HG03342 (cell line): ENCODE data around the gene PCCB.
A peak's percentile ranks its signal among the peaks of the same experiment; 100 is the strongest.
"Not testable (repeated sequence)": the region's sequence is repeated elsewhere in the genome, so short reads cannot be mapped to it uniquely, and the experiment has no call there.

ENCODE experiments used
- ATAC-seq: cut with Tn5 transposase; IDR thresholded peaks from one replicate; pipeline ENCODE4 v1.9.1; 2021; ENCODE audit warnings: mild to moderate bottlenecking, moderate library complexity; ENCODE audit not compliant: unreplicated experiment

PCCB gene

GRCh38 chr3:136311968-136312367 is 61.8 kb downstream of the PCCB start:
- no peak for ATAC-seq

GRCh38 chr3:136326316-136326715 is 76.2 kb downstream of the PCCB start:
- no peak for ATAC-seq

- ATAC-seq, result no peak
Observed at GRCh38 chr3:136327671-136328070, 77.5 kb downstream of the PCCB start.

DNA sequence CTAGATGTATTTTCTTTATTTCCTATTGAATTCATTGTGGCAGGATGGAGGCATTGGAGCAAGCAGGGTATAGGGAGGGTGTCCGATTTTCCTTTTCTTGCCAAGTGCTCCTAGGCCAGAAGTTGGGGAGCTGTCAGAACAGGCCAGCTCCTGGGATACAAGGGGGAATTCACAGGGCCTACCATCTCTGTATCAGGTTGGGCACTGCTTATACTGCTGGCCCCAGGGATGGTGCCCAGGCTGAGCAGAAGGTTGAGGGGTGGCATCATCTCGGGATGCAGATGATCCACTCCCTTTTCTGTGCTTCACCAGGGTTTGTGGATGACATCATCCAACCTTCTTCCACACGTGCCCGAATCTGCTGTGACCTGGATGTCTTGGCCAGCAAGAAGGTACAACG is 79.5 kb downstream of the PCCB start:
- no peak for ATAC-seq

GRCh38 chr3:136330900-136331299 is 80.8 kb downstream of the PCCB start:
- no peak for ATAC-seq

- no peak for ATAC-seq
Observed at GRCh38 chr3:136332302-136332701, 82.2 kb downstream of the PCCB start.

DNA sequence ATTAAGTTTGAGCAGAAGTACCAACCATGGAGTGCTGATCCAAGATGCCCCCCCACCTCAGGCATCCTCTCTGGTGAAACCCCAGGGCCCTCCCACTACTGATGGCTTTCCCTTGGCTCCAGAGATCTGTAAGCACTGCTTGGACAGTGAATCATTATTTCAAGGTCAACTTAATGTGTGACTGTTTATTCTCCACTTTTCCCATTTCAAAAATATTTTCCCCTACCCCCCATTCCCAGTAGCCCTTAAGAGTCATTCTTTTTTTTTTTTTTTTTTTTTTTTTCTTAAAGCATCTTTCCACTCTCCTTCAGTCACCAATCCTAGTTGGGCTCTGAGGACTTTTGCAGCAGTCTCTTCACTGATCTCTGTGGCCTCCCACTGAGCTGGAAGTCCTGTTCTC is 82.6 kb downstream of the PCCB start:
- no peak for ATAC-seq

DNA sequence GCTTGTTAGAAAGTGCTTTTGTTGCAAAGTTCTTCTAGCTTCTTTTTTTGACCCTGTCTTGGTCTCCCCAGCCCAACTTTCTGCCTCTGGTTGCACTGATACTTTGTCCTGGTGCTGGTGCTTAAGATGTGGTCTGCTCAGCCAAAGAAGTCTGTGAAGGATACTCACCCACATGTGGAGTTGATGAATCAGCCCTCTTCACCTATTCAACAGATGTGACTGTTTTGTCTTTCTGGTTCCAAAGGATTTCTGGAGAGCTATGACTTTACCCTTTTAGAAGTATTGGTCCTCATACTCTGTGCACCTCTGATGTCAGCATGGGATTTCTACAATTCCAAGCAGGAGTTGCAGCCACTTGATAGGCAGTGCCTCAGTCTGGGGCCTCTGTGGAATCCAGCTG is 84.1 kb downstream of the PCCB start:
- no peak for ATAC-seq

DNA sequence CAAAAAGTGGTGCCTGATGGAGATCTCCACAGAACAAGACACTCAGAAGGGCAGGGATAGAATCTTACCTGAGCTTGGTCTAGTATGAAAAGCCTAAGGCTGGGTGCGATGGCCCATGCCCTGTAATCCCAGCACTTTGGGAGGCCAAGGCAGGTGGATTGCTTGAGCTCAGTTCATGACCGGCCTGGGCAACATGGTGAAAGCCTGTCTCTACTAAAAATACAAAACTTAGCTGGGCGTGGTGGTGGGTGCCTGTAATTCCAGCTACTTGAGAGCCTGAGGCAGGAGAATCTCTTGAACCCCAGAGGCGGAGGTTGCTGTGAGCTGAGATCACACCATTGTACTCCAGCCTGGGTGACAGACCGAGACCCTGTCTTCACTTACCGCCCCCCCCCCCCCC is 84.6 kb downstream of the PCCB start:
- ATAC-seq, result not testable (repeated sequence)

- ATAC-seq, result no peak
Observed at GRCh38 chr3:136336329-136337100, 86.4 kb downstream of the PCCB start.

DNA sequence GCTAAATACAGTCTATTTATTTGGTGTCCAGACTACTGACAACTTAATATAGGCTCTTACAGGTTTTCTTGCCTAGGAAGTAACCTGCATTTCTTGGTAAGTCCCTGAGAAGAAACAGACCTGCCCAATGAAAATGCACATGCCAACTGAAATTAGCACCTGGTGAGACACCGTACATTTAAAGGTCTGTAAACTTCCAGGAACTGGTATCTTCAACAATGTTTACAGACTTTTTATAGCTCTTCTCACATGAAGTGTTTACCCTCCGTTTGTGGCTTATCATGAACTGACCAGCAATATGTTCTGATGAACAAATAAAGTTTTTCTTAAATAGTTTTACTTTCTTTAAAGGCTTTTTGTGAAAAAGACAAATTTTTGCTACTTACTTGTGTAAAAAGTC is 93.3 kb downstream of the PCCB start:
- no peak for ATAC-seq

- ATAC-seq, result no peak
Observed at GRCh38 chr3:136343873-136344555, 93.9 kb downstream of the PCCB start.

DNA sequence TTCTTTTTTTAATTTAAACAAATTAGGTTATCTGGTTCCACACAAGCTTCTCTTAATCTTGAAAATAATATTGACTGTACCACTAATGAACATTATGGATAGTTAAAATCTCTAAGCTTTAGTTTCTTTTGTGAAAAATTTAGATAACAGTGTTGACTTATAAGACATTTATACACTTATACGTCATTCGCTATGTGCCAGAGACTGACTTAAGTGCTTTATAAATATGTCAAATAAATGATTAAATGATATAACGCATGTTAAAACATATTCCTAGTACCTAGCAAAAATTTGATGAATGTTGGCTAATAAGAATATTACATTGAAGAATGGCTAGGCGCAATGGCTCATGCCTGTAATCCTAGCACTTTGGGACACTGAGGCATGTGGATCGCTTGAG is 96.3 kb downstream of the PCCB start:
- ATAC-seq, result no peak

GRCh38 chr3:136350132-136350531 is 100.0 kb downstream of the PCCB start:
- ATAC-seq, result no peak

- ATAC-seq, result no peak
Observed at GRCh38 chr3:136350557-136350956, 100.4 kb downstream of the PCCB start.

- ATAC-seq, result no peak
Observed at GRCh38 chr3:136351351-136351750, 101.2 kb downstream of the PCCB start.

DNA sequence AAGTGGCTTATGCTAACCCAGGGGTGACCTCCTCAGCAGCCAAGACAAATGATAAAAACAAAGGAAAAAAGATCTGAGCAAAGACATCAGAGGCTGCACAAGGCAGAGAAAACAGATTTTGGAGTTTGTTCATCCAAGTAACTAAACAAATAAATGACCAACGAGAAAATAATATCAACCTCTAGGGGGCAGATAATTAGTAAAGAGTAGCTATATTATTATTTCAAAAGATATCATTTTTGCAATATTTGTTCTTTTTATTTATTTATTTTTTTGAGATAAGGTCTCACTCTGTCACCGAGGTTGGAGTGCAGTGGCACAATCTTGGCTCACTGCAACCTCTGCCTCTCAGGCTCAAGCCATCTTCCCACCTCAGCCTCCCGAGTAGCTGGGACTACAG is 101.8 kb downstream of the PCCB start:
- no peak for ATAC-seq

DNA sequence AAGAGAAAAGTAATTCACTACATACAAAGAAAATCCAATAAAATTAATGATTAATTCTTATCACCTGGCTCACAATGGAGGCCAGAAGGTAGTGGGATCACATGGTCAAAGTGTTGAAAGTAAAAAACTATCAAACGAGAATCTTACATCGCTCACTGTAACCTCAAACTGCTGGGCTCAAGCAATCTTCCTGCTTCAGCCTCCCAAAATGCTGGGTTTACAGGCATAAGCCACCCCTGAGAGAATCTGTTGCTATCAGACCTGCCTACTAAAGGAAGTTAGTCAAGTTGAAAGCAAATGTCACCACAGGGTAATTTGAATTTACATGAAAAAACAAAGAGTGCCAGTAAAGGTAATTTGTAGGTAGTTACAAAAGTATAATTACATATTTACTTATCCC is 103.3 kb downstream of the PCCB start:
- ATAC-seq, result peak; percentile 51

GRCh38 chr3:136366289-136366688 is 116.1 kb downstream of the PCCB start:
- no peak for ATAC-seq

DNA sequence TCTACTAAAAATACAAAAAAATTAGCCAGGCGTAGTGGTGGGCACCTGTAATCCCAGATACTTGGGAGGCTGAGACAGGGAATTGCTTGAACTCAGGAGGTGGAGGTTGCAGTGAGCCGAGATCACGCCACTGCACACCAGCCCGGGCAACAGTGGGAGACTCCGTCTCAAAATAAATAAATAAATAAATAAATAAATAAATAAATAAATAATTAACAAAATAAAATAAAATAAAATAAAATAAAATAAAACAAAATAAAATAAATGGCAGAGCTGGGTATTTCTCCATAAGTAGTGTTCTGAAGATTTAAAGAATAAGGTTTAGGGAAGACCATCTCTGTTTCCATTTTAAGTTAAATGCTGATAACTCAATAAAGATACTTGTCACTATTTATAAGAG is 125.7 kb downstream of the PCCB start:
- not testable (repeated sequence) for ATAC-seq

DNA sequence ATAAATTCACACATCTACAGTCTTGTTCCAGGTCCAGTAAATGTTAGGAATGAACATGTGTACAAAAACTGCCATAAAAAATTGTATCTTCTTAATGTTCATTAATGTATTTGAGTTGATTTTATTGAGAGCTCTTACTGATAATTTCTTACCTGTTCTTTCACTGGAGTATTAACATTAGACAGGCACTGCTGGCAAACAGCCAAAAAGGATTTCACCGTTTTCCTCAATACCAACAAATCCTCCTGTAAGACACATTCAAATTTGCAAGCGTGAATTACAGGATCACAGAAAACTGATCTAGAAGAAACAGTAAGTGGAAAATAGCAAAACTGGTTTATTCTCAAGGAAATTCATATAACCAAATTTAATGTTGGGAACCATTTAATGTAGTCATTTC is 127.4 kb downstream of the PCCB start:
- no peak for ATAC-seq

- no peak for ATAC-seq
Observed at GRCh38 chr3:136378011-136378410, 127.9 kb downstream of the PCCB start.
